ENCODE results near the gene AIRE.
A peak's percentile ranks its signal among the peaks of the same experiment; 100 is the strongest.
"Not testable (repeated sequence)": the region's sequence is repeated elsewhere in the genome, so short reads cannot be mapped to it uniquely, and the experiment has no call there.

Gene AIRE

DNA sequence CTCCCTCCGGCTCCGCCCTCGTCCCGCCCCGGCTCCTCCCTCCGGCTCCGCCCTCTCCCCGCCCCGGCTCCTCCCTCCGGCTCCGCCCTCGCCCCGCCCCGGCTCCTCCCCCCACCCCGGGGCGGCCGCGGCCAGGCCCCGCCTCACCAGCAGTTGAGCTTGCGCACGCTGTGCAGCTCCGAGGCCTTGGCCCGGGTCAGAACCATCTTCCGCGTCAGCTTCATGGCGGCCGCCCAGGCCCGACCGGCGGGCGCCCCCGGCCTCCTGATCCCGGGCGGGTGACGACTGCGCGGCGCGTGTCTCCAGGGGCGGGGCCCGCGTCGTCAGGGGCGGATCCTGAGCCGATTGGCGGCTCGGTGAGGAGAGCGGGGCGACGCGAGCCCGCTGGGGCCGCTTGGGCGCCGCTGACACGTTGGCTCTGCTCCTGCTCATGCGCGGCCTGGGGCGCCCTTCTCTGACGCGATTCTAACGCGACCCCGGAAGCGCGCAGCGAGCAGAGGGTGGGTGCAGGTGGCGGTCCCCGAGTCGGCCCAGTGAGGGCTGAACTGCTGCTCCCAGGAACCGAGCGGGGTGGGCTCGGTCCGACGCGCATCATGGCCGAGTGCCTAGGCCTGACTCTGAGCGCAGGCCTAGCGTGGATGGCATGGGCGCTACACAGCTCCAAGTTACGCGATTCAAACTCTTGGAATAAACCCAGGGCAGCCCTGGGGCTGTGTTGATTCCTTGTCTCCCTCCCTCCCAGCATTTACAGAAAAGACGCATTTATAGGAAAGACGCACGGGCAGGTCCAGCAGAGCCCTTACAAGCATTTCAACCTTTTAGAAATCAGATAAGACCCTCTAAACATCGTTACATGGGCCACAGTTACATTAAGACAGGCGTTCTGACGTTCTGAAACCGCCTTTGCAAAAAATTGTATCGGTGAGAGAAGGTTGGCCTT is 53.6 kb downstream of the AIRE start, which contains the start of gene CFAP410:
TSS of gene CFAP410 (minus strand) at position 420 of the 940 bp plus-strand sequence. CDS start at position 224, 196 bp downstream.
- peak; percentile 99 for DNase-seq

DNA sequence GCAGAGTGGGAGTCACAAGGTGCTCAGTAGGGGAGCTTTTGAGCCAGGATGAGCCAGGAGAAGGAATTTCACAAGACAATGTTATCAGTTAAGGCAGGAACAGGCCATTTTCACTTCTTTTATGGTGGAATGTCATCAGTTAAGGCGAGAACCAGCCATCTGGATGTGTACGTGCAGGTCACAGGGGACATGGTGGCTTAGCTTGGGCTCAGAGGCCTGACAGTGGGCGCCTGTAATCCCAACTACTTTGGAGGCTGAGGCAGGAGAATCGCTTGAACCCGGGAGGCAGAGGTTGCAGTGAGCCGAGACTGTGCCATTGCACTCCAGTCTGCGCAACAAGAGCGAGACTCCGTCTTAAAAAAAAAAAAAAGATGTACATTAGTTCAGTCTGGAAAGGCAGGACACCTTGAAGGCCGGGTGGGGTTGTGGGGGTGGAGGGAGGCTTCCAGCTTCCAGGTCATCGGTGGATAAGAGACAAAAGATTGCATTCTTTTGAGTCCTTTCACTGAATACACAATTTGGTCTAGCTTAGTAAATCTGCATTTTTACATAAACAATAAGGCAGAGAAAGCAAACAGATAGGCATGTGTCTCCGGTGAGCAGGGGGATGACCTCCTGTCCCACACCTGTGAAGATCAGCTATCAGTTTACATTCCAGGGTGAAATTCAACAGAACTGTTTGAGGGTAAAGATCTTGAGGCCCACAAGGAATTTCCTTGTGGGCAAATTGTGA is 56.2 kb downstream of the AIRE start:
- DNase-seq, result not testable (repeated sequence)

GRCh38 chr21:44342981-44343380 is 57.3 kb downstream of the AIRE start:
- DNase-seq, result not testable (repeated sequence)

DNA sequence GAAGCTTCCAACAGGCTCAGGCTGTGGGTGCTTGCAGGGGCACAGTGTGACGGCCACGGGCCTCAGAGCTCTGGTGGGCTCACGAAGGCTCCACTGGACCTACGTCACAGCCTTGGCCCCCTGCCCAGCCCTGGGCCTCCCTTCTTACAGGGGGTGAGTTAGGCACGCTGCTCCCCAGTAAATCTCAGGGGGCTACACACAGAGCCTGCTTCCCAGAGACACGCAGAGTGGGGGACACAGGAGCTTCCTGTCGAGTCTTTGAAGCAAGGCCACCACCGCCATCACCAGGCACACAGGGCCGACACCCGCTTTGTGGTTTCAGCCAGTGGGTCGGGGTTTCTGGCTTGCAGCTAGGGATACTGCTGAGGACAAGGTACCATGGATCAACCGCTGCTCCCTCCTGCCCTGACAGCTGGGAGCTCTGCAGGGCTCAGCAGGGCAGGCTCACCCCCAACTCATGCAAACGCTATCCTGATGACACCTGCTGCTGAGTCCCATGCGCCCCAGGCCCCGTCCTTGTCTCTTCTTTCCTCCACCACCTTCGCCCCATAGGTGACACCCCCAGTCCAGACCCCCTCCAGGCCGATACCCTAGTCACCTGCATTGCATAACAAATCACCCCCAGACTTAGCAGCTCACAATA is 59.0 kb downstream of the AIRE start:
- no peak for DNase-seq

DNA sequence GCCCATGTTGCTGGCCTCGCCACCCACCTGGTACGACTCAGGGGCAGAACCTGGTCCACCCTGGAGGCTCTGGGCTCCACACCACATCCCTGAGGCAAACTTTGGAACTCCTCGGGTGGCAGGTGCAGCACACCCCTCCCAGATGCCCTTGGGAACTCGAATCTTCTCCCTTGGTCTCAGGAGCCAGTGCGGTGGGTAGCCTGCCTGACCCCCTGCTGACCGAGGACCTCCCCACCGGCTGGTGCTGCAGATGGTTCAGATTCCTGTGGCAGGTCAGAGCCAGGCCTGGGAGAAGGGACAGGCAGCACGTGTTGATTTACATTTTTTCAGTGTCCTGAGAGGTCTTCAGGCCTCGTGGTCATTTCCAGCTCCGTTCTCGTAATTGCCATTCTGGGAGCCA is 59.8 kb downstream of the AIRE start:
- no peak for DNase-seq

GRCh38 chr21:44347911-44348451 is 62.3 kb downstream of the AIRE start:
- DNase-seq, result no peak
